Natural killer cell (primary cell): ENCODE data around the gene NCAM1. TPM values are rescaled to one million over a fixed set of nuclear protein-coding genes. Genes with fewer than 3 reads are reported as not detected.

Experiments
- ATAC-seq, 3 donors: fragments of 150-1000 bp in 2 of 3; fragments of 200-7000 bp in 1 of 3; cut with Tn5 transposase; 1 replicate in 1 of 3; 2 replicates in 2 of 3; pipeline ENCODE4 v1.10.0; 2021; ENCODE audit warnings: mild to moderate bottlenecking in 2 of 3, moderate library complexity in 2 of 3
- DNase-seq, 2 donors: peaks; one replicate each; pipeline versions ENCODE4 v3.0.0 to v3.0.0-alpha.2; 2013 to 2021; ENCODE audit warnings: mixed read lengths in 1 of 2
- H3K27ac ChIP-seq: one replicate; pipeline ENCODE4 v1.5.1; 2013; ENCODE audit warnings: mild to moderate bottlenecking, low read length
- H3K27me3 ChIP-seq: one replicate; pipeline ENCODE4 v1.6.1; 2013; ENCODE audit warnings: low read length; ENCODE audit not compliant: control insufficient read depth, insufficient read depth
- H3K36me3 ChIP-seq: one replicate; pipeline ENCODE4 v1.6.1; 2013; ENCODE audit warnings: low read length; ENCODE audit not compliant: control insufficient read depth, insufficient read depth
- H3K4me1 ChIP-seq: one replicate; pipeline ENCODE4 v1.6.1; 2013; ENCODE audit warnings: low read length; ENCODE audit not compliant: control insufficient read depth, insufficient read depth
- H3K4me3 ChIP-seq: one replicate; pipeline ENCODE4 v1.5.1; 2013; ENCODE audit warnings: low read length
- H3K9me3 ChIP-seq: one replicate; pipeline ENCODE4 v1.6.1; 2013; ENCODE audit warnings: low read length; ENCODE audit not compliant: control insufficient read depth, insufficient read depth
- H3K27ac Mint-ChIP-seq, 2 donors: one replicate each; pipeline ENCODE4 v1.8.0; 2022; ENCODE audit warnings: mild to moderate bottlenecking in 2 of 2, mixed read lengths in 2 of 2, moderate library complexity in 1 of 2
- H3K27me3 Mint-ChIP-seq, 2 donors: one replicate each; pipeline ENCODE4 v1.8.0; 2022; ENCODE audit warnings: low read depth in 2 of 2, mixed read lengths in 2 of 2
- H3K36me3 Mint-ChIP-seq: one replicate; pipeline ENCODE4 v1.8.0; 2022; ENCODE audit warnings: mixed read lengths
- H3K4me1 Mint-ChIP-seq, 2 donors: one replicate each; pipeline ENCODE4 v1.8.0; 2022; ENCODE audit warnings: mixed read lengths in 2 of 2
- H3K4me3 Mint-ChIP-seq: one replicate; pipeline ENCODE4 v1.8.0; 2022; ENCODE audit warnings: mild to moderate bottlenecking, moderate library complexity, mixed read lengths
- H3K9me3 Mint-ChIP-seq, 2 donors: one replicate each; pipeline ENCODE4 v1.8.0; 2022; ENCODE audit warnings: mixed read lengths in 2 of 2
- CTCF ChIP-seq: fragments of 200-600 bp; IDR thresholded peaks from one replicate; pipeline ENCODE4 v1.8.0; 2022; ENCODE audit warnings: antibody characterized with exemption
- WGBS: methylation state at CpG from one replicate; pipeline ENCODE4 v1.1.7; 2013; ENCODE audit warnings: missing lambda C conversion rate; ENCODE audit not compliant: insufficient coverage; 5-methylcytosine and 5-hydroxymethylcytosine counted together
- intact Hi-C: fragments of 100-400 bp; cut with micrococcal nuclease; formaldehyde crosslinking; loops from one replicate; pipeline ENCODE4 v1.14.2; 2022
- total RNA-seq, 4 donors: library from RNA; stranded (reverse); fragments of 120-200 nt in 1 of 4; gene quantifications; one replicate each; pipeline versions ENCODE4 v1.2.3 to v1.2.4, GENCODE V29; 2013 to 2022

Gene NCAM1
- total RNA-seq, 3 donors from 2014 or later (not counting 1 experiment from before 2014, with no cell fraction given) = 129 to 208 (median 187) TPM

GRCh38 chr11:113314389-113315301 is 353.4 kb downstream of the NCAM1 start, which contains the start of gene TTC12:
Gene TTC12, plus strand, starts transcription at chr11:113314583. Its CDS starts 1,675 bp downstream, at chr11:113316258.
- Mint-ChIP-seq H3K27ac (peak within 1 kb of the TSS; percentile 79 to 85), H3K4me3 (peak within 1 kb of the TSS; percentile 82), H3K4me1 (peaks cover 9 to 19% of the 10 kb centered on the region in 2 donors), H3K9me3 (no peaks in the 10 kb centered on the region), H3K36me3 (peaks cover 8% of the 10 kb centered on the region), H3K27me3 (no peaks in the 10 kb centered on the region)
- DNase-seq (peak; percentile 93 to 95), ATAC-seq (peak; percentile 97 to 99 (median 98))
- peak within 1 kb of the TSS; percentile 90 for H3K27ac ChIP-seq
- peak within 1 kb of the TSS; percentile 68 for H3K4me3 ChIP-seq
- WGBS = 13% methylated on average over 64 of the region's 64 CpGs
- no peaks in the 10 kb centered on the region for H3K9me3 ChIP-seq
- H3K4me1 ChIP-seq = peaks cover 15% of the 10 kb centered on the region
- intact Hi-C loops = no loop called here
- no peaks in the 10 kb centered on the region for H3K36me3 ChIP-seq
- no peak for TF ChIP-seq CTCF
- no peaks in the 10 kb centered on the region for H3K27me3 ChIP-seq

GRCh38 chr11:113315811-113316210 is 354.6 kb downstream of the NCAM1 start:
- no peaks in the 10 kb centered on the region for H3K27me3 Mint-ChIP-seq
- peak overlapping the region; percentile 82 for H3K4me3 Mint-ChIP-seq
- Histone ChIP-seq H3K27me3 (no peaks in the 10 kb centered on the region), H3K4me1 (peaks cover 15% of the 10 kb centered on the region), H3K27ac (peak overlapping the region; percentile 90), H3K36me3 (no peaks in the 10 kb centered on the region), H3K9me3 (no peaks in the 10 kb centered on the region), H3K4me3 (no peak overlapping the region)
- no peaks in the 10 kb centered on the region for H3K9me3 Mint-ChIP-seq
- 88% methylated on average over 5 of the region's 6 CpGs for WGBS
- H3K27ac Mint-ChIP-seq = peak overlapping the region; percentile 79 to 85
- peaks cover 9 to 19% of the 10 kb centered on the region in 2 donors for H3K4me1 Mint-ChIP-seq
- peak in 1 of 2 donors; percentile 12 for DNase-seq
- intact Hi-C loops = no loop called here
- peaks cover 8% of the 10 kb centered on the region for H3K36me3 Mint-ChIP-seq
- no peak for ATAC-seq
- TF ChIP-seq CTCF = no peak

GRCh38 chr11:113316256-113316655 is 355.0 kb downstream of the NCAM1 start:
- no peak for DNase-seq
- no peaks in the 10 kb centered on the region for H3K36me3 ChIP-seq
- no peaks in the 10 kb centered on the region for H3K9me3 ChIP-seq
- Mint-ChIP-seq H3K27ac (peak overlapping the region; percentile 79 to 85), H3K4me3 (peak overlapping the region; percentile 82), H3K4me1 (peaks cover 9 to 19% of the 10 kb centered on the region in 2 donors), H3K27me3 (no peaks in the 10 kb centered on the region), H3K9me3 (no peaks in the 10 kb centered on the region), H3K36me3 (peaks cover 8% of the 10 kb centered on the region)
- H3K27ac ChIP-seq = no peak overlapping the region
- intact Hi-C loops = no loop called here
- ATAC-seq = no peak
- TF ChIP-seq CTCF = no peak
- no peaks in the 10 kb centered on the region for H3K27me3 ChIP-seq
- no peak overlapping the region for H3K4me3 ChIP-seq
- 100% methylated on average over 1 of the region's 1 CpG for WGBS
- H3K4me1 ChIP-seq = peaks cover 15% of the 10 kb centered on the region
